ENCODE results near the gene LHX4. TPM values are rescaled to one million over a fixed set of nuclear protein-coding genes. Genes with fewer than 3 reads are reported as not detected.

The LHX4 gene
- total RNA-seq, 1 donor from 2014 or later = under 0.01 TPM

DNA sequence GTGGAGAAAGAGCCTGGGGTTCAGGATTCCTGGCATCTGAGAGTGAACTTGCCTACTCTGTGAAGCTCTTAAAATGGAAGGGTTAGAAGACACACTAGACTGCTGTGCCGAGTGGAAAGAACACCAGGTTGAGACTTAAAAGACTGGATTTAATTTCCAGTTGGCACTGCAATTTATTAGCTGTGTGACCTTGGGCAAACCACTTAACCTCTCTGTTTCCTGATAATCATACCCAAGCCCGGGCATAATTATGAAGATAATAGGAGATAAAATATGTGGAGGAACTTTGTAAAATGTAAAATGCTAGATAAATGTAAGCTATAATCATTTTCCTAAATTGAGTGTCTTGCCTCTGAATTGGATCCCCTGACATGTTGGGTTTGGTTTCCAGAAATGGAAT, 4.7 kb upstream of the LHX4 start:
- no peak for DNase-seq (ENCODE audit: low read depth, low spot score)

DNA sequence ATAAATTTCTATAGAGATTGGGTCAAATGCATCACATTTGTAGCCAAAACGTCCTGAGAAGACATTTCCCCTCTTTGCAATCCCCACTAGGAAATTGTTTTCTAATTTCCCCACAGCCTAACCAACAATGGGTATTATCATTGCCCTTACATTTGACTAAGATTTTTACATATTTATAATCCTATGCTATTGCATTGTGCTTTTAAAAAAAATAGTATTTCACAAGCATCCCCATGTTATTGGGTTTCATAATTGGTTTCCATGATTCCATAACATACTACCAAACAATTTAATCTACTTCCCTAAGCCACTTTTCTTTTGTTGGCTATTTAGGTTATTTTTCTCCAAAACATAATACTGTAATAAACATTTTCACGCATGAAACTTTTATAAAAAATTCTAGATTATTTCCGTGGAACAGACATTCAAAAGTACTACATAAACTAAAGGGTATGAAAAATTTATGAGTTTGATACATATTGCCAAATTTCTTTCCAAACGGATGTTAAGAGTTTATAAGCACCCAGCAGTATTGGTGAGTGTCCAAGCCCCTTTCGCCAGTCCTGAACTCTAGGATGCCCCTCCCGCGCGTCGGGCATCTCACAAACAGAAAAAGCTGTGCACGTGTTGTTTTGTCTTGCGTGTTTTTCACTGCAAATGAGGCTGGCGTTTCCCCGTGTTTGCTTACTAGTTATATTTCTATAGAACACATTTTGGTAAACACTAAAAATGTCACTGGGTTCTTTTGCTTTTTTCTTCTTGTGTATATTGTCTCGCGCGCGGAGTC, 2.0 kb upstream of the LHX4 start:
- no peak for DNase-seq (ENCODE audit: low read depth, low spot score)

DNA sequence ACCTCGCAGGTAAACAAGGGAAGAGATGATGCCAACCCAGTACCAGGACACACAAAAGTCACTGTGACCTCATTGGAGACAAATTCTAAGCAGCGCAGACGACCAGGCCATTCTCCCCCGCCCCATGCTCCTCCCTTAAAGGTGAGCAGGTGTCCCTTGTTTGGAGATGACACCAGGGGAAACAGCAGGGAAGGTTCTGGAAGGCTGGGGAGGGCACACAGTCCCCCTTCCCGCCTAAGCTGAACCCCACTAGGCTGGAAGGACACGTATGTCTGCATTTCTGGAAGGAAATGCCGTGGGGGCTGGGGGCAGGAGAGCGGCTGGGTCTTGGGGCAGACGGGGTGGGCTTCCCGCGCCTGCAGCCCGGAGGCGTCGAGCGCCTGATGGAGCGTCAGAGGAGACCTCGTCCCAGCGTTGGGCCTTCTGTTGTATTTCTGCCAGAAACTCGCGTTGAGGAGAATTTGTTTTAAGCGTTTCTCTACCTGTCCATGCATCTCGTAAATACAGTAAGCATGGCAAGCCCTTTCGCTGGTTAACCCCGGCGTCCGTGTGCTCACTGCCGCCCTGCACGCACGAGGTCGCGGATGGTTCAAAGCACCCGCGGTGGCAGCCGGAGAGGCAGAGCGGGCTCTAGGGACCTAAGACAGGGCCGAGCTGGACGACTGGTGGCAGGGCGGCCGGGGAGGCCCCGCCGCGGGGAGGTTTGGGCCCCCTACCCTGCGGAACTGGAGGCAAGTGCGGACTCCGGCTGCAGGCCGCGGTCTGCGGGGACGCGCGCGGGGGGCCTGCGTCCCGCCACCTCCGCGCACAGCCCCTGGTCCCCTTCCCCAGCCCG, 1.2 kb upstream of the LHX4 start:
- no peak for DNase-seq (ENCODE audit: low read depth, low spot score)

DNA sequence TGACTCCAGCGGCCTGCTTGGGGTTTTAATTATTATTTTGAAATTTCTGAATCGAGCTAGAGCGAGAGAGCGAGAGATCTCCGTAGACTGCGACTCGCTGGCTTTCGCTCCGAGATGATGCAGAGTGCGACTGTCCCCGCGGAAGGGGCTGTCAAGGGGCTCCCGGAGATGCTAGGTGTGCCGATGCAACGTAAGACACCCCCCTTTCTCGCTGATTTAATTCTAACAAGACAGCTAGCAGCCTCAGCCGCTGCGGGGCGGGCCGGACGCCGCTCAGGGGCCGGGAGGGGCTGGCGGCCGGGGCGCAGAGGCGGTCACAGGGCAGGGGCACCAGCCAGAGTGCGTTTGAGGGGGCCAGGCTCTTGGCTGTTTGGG, 339 bp downstream of the LHX4 start:
- DNase-seq (ENCODE audit: low read depth, low spot score) = no peak

DNA sequence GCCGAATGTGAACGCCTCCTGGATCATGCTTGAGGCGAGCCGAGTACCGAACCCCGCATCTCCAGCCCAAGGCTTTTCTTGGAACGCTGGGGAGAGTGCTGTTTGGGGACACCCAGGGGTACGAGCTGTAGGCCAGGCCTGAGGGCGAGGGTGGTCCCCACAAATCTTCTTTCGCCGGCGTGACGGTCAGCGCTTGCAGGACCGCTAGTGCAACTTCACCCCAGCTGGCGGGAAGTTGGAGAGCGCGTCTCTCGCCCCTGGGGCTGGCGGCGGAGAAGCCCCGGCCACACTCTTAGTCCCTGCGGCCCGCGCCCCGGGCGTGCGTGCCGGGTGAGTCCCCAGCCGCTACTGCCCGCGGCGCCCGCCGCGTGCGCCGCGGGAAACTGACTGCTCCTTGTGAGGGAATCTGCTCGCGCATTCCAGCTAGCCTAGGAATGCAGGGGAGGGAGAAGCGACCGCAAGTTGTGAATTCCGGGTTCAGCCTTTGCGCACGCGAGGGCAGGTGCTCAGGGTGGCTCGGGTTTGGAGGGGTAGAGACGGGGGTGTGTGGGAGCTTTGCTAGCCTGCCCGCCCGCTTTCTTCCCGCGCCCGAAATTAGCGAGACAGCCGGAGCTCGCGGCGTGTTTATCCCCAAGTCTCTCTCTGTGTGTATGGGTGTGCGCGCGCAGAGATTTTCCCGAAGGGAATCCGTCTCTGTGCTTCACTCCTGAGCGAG, 884 bp downstream of the LHX4 start:
- no peak for DNase-seq (ENCODE audit: low read depth, low spot score)

DNA sequence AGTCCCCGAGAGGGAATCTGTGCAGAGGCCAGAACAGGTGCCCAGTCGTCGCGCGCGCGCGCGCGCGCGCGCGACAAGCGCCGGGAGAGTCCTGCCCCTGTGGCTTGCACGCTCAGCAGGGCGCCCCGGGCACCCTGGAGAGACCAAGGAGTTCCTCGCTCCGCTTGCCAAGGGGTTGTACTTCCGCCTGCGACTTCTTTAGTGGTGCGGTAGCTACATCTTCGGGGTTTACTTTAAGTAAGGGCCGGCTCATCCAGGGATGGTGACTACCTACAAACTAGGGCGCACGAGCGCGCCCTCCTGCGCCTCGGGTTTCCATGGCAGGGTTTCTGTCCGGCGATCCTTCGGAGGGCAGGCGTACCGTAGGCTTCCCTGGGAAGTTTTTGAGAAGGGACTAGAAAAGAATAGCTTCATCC, 1.4 kb downstream of the LHX4 start:
- no peak for DNase-seq (ENCODE audit: low read depth, low spot score)

DNA sequence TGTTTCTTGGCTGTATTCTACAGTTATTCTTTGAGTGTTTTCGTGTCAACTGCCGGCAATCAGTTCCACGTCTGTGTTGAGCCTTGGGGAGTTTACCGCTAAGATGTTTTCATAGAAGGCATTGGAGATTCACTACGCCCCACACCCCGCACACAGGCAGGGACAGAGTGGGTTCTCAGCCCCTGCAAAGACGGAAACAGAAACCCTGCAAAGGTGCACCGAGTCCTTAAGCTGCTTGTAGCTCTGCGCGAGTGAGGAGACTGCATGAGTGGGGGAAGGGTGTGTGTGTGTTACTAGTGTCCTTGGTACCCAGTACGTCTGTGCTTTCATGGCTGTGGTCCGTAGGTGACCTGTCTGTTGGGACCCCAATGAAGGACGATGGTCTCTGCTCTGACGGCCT, 1.9 kb downstream of the LHX4 start:
- DNase-seq (ENCODE audit: low read depth, low spot score) = no peak

DNA sequence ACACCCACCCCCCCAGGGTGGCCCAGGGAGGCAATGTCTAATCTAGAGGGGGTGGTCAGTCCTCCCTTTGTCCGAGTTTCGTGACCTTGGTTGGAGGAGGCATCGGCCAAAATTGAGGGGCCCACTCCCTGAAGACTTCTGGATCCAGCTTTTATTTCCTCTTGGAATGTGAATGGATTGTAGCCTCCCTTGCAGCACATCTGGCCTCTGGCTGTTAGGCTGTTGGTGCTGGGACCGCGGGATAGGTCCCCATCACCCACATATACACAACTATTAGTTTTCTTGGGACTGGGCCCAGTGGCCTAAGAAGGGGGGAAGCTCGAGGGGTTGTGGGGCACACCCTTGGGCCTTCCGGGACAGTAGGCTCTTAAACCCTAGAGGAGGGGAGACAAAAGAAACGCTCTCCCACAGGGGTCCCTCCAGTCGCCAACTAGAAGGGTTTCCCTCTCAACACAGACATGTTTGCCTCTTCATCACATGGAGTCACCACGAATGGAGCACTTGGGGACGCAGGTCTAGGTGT, 2.5 kb downstream of the LHX4 start:
- DNase-seq (ENCODE audit: low read depth, low spot score) = no peak

DNA sequence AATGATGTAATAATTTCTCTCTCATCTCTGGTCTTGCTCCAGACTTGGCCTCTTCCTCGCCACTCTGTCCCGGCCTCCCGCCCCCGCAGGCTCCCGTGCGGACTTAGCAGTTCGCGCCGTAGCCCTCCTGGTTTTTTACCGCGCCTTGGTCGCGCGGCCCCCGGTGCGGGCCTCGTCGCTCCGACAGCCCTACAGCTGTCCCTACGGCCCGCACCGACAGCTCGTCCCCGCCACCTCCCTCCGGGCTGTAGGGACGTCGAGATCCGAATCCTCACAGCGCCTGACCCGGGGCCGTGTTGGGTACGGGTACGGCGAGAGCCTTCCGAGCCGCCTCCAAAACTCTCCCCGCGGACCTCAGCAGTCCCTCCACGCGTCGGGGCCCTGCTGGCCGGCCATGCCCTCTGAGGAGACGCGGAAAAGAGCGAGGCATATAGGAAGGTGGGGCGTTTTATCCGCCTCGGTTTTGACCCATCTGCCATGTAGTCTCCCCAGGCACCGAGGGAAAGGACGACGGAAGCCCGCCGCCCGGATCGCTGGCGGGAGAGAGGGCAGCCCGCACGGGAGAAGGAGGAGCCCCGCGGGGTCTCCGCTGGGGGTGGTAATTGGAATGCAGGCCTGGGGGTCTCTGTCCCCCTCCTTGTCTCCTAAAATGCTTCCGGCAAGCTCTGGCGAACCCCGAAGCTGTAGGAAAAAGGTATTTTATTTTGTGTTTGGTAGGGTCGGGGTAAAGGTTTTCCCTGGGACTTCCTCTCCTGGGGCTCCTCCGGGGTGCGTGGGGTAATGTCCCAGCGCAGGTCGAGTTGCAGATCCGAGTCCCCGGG, 3.3 kb downstream of the LHX4 start:
- DNase-seq (ENCODE audit: low read depth, low spot score) = no peak

DNA sequence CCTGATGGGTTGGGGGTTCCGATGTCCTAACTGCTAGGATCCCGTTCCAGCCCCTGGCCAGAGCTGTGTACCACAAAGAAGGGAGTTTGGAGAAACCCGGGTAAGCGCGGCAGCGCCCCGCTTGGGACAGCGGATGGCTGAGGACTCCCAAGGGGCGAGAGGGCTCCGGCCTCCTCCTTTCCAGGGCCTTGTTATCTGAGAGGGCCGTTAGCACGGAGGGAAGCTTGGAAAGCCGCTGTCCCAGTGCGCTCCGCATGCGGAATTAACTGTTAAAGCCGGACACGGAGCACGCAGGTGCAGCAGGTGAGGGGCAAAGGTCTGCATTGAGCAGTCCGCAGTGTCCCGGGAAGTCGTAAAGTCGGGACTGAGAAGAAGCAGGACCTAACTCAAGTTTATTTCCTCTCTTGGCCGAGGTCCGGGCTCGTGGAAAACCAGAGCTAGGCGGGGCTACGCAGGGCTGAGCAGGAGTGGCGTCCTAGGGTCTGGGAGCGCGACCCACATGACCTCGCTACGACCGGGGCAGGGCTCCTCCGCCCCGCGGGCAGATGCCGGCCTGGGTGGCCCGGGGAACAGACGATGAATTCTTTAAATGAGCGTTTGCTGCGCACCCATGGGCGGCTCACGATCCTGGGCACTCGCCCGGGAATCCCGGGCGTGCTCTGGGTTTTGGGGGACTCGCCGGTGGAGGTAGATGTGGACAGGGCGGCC, 4.5 kb downstream of the LHX4 start:
- DNase-seq (ENCODE audit: low read depth, low spot score) = no peak

DNA sequence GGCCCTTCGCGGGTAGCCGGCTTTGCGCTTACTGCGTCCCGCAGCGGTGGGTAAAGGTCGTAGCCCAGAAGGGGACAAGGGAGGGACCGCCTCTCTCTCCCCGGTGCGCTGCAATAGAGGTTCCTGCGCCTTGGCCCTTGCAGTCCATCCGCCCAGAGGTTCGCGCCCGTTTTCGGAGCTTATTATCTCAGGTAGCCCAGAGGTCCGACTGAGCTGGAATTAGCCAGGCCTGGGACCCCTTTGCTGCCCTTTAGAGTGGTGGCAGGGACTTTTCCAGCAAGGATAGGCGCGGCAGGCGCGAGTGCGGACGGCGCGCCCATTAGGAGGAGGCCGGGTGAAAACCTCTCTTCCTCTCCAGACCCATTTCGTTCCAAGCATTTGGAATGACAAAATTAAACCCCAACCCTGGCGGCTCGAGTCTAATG, 5.0 kb downstream of the LHX4 start:
- DNase-seq (ENCODE audit: low read depth, low spot score) = no peak

DNA sequence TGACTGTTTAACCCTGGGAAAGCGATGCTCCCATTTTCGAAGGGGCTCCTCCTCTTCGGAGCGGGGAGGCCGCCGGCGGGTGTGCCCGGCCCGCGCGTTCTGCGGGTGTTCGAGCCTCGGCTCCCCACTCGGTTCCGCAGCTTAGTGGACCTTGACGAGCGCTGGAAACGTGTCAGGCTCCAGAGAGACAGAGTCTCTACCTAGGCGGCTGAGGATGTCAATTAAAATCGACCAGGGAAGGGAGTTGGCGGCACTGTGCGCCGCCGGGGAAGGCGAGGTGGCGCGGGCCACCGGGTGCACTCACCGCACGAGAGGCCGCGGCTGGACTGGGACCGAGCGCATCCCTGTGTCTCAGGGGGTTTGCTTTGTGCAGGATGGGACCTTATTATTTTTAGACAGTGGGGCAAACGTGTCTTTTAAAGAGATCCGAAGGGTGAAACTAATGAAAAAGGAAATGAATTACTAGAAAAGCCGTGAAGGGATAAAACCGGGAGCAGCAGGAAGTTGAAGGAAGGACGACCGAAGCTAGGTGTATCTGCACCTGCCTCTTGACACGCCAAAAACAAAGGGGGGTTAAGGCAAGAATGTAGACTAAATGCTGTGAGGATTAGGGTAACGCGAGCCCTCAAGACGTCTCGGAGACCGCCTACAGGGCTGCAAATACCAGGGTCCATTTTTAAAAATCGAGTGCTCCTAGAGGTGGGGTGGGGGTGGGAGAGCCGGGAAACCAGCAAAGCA, 5.6 kb downstream of the LHX4 start:
- no peak for DNase-seq (ENCODE audit: low read depth, low spot score)

DNA sequence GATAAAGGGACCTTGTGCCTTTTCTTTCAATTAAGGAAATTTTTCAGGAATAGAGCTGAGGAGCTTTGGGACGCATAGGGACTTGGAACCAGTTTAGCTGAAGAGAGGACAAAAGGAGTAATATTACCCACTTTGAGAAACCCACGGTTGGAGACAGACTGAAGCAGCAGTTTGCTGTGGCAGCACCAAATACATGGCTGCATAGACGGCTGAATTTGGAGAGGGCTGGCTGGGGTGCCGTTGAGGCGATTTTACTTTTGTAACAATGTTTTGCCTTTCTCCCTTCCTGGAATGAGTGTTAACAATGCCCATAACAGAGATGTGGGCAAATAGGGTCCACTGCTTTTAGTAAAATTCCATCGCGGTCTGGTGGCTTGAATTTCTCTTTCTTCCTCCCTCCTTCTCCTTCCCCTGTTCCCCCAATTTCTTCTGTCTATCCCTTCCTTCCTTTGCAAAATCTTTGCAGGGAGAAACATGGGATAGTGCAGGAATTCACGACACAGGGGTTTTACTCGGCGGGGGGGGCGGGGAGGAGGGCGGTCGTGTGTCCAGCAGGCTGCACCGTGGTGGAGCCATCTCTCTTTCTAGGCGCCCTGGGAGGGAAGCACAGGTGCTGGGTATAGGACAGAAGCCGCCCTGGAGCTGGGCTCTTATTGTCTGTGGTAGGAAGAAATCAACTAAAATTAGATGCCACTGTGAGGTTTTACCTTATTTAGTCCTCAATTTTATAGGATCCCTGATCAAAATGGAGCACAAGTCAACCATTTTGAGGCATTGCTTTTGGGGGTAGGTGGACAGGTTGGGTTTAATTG, 6.8 kb downstream of the LHX4 start:
- no peak for DNase-seq (ENCODE audit: low read depth, low spot score)

DNA sequence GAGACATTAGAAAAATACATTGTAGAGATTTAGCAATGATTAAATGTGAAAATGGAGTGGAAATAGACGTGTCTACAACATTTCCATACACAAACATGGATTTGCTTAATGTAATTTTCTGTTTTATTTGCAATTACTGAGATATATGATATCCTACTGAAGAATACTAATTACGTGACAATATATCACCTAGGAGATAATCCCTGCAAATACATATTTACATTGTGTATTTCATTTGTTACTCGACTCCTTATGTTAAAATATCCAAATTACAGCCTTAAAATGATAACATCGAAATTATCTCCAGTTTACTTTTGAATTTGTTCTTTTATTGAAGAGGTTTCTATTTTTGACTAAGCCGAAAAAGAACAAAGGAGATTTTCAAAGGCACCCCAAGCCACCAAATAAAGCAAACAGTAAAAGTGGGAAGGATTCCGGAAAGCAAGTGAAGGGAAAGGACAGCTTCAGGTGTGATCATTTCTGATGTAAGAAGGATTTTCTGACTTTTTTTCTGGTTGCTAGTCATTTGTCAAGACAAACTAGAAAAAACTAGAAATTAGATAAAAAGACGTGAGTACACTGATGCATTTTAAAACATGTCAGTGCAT, 7.9 kb downstream of the LHX4 start:
- DNase-seq (ENCODE audit: low read depth, low spot score) = no peak

DNA sequence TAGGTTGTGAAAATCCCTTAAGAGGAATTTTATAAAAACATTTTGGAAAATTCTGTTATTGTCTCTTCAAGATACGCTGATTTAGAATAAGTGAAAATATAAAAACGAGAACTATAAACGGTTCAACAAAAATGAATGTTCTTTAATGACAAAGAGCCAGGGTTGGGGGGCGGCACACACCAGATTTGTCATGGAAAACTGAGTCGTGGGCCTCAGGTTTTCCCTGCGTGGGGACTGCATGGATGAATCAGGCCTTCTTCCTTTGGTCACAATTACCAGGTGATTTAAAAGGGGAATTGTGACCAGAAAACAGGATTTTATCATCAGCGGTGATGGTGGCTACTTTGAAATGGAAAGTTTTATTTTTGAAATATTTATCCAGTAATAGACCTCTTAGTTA, 8.6 kb downstream of the LHX4 start:
- no peak for DNase-seq (ENCODE audit: low read depth, low spot score)

DNA sequence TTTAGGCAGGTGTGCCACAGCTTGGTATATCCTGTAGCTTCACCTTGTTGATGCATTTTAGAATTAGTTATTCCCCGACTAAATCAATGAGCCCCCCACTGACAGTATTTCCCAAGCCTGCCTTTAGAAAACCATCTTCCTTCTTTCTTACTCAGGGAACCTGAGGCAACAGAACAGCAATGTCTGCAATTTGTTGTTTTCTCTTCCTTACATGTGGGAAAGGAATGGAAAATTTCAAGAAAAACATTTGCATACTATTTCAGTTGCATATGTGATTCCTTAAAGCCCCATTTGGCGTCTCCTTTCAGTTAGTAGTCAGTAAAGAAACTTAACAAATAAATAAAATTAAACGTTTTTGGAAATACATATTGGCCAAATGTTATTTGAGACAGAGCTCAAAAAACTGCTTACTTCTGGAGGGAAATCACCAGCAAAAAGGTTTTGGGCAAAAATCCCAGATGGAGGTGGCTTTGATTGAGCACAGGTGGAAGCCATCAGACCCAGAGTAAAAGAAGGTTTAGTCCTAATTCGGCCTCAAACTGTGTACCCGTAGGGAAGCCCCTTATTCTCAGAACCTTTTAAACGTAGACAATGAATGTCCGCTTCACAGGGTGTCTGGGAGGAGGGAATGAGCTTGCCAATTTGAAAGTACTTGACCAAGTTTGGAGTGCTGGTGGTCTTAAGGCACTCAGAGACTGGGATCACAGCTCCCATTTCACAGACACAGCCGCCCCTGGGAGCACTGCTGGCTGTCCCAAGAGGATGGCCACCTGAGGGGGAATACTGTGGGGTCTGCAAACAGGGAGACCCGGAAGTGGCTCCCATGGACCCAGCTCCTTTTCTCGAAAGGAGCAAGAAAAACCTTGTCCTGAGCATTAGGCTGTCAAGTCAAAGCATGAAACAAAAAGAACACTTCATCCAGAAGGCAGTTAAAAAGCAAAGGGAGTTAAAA, 9.4 kb downstream of the LHX4 start:
- DNase-seq (ENCODE audit: low read depth, low spot score) = no peak
